Measurements from ENCODE around the gene GJA1. TPM values are rescaled to one million over a fixed set of nuclear protein-coding genes. Genes with fewer than 3 reads are reported as not detected.
"Not testable (repeated sequence)": the region's sequence is repeated elsewhere in the genome, so short reads cannot be mapped to it uniquely, and the experiment has no call there.

Gene GJA1
- total RNA-seq = 10 to 100 TPM; 95.6 to 97.2 TPM

DNA sequence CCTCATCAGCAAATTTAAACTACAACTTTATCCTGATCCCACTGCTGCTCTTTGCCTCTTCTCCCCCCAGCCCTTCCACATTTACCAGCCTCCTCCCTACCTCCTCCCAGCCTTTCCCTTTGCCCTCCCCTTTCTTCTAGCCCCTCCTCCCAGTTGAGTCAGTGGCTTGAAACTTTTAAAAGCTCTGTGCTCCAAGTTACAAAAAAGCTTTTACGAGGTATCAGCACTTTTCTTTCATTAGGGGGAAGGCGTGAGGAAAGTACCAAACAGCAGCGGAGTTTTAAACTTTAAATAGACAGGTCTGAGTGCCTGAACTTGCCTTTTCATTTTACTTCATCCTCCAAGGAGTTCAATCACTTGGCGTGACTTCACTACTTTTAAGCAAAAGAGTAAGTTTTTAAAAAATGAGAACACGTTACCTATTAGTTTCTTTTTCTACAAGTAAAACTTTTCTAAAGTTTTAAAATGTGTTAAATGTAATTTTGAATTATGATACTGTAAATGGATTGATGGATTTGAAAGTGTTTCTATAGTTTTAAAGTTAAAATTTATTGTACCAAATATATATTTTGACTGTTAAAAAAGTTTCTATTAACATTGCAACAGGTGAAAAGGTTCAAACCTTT lies at the start of gene GJA1:
Gene GJA1 (plus strand): TSS at position 203 of the 626 bp plus-strand sequence. CDS start 11,202 bp downstream, outside the sequence.
- Histone ChIP-seq H3K27me3 (replicated peaks; ENCODE audit: insufficient read depth) (no peaks in the 10 kb centered on the region), H3K36me3 (no peaks in the 10 kb centered on the region), H3K9me3 (no peaks in the 10 kb centered on the region), H3K4me1 (replicated peaks) (no peaks in the 10 kb centered on the region), H3K27ac (peak within 1 kb of the TSS; percentile 79 to 80), H3K4me3 (peak within 1 kb of the TSS; percentile 42 to 47)
- DNase-seq (ENCODE audit: low spot score) = peak; percentile 66
- 8% methylated on average over 5 of the region's 5 CpGs for WGBS
- intact Hi-C loops (cut with DNase I) = loop anchor here (5.0 to 10.0 kb wide), 4 partner anchors 62 to 347 kb away; no protein-coding TSS in a partner anchor
- TF ChIP-seq POLR2AphosphoS5 (IDR thresholded peaks at IDR 0.05) = peak; percentile 96
- TF ChIP-seq, protein P1, sequence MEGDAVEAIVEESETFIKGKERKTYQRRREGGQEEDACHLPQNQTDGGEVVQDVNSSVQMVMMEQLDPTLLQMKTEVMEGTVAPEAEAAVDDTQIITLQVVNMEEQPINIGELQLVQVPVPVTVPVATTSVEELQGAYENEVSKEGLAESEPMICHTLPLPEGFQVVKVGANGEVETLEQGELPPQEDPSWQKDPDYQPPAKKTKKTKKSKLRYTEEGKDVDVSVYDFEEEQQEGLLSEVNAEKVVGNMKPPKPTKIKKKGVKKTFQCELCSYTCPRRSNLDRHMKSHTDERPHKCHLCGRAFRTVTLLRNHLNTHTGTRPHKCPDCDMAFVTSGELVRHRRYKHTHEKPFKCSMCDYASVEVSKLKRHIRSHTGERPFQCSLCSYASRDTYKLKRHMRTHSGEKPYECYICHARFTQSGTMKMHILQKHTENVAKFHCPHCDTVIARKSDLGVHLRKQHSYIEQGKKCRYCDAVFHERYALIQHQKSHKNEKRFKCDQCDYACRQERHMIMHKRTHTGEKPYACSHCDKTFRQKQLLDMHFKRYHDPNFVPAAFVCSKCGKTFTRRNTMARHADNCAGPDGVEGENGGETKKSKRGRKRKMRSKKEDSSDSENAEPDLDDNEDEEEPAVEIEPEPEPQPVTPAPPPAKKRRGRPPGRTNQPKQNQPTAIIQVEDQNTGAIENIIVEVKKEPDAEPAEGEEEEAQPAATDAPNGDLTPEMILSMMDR (IDR thresholded peaks at IDR 0.05) = peak in 1 of 4 experiments; percentile 6
- peak; percentile 76 for TF ChIP-seq POLR2A (IDR thresholded peaks at IDR 0.05)

DNA sequence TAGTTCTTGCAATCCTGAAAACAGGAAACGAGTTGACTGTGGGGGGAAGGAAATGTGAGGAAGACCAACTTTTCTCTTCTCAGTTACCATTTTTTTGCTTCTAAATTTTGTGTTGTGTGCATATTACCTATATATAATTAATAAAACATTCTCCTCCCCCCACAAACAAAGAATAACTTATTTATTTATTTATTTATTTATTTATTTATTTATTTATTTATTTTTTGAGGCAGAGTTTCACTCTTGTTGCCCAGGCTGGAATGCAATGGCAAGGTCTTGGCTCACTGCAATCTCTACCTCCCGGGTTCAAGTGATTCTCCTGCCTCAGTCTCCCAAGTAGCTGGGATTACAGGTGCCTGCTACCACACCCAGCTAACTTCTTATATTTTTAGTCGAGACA lies 48.9 kb upstream of the GJA1 start:
- intact Hi-C loops (cut with DNase I); DNase-seq (ENCODE audit: low spot score); H3K4me3 ChIP-seq; H3K9me3 ChIP-seq; H3K27ac ChIP-seq; H3K36me3 ChIP-seq; H3K27me3 ChIP-seq (replicated peaks; ENCODE audit: insufficient read depth); H3K4me1 ChIP-seq (replicated peaks): not testable (repeated sequence)
- WGBS = 95% methylated on average over 3 of the region's 3 CpGs

- intact Hi-C loops (cut with DNase I) = no loop called here
- H3K4me1 ChIP-seq (replicated peaks) = no peaks in the 10 kb centered on the region
- no peaks in the 10 kb centered on the region for H3K36me3 ChIP-seq
- WGBS = 83% methylated on average over 3 of the region's 3 CpGs
- no peak for DNase-seq (ENCODE audit: low spot score)
- no peaks in the 10 kb centered on the region for H3K9me3 ChIP-seq
- H3K4me3 ChIP-seq = no peak overlapping the region
- TF ChIP-seq POLR2AphosphoS5 (IDR thresholded peaks at IDR 0.05) (no peak), POLR2A (IDR thresholded peaks at IDR 0.05) (no peak)
- TF ChIP-seq, protein P1 (IDR thresholded peaks at IDR 0.05) = no peak
- H3K27ac ChIP-seq = no peak overlapping the region
- no peaks in the 10 kb centered on the region for H3K27me3 ChIP-seq (replicated peaks; ENCODE audit: insufficient read depth)
Observed at GRCh38 chr6:121389419-121389818, 46.0 kb upstream of the GJA1 start.

GRCh38 chr6:121393731-121394505 lies 41.5 kb upstream of the GJA1 start:
- H3K36me3 ChIP-seq = no peaks in the 10 kb centered on the region
- no peaks in the 10 kb centered on the region for H3K4me1 ChIP-seq (replicated peaks)
- no peaks in the 10 kb centered on the region for H3K27me3 ChIP-seq (replicated peaks; ENCODE audit: insufficient read depth)
- TF ChIP-seq POLR2AphosphoS5 (IDR thresholded peaks at IDR 0.05) = no peak
- TF ChIP-seq POLR2A (IDR thresholded peaks at IDR 0.05) = no peak
- TF ChIP-seq, protein P1 (IDR thresholded peaks at IDR 0.05) = no peak
- no peaks in the 10 kb centered on the region for H3K9me3 ChIP-seq
- intact Hi-C loops (cut with DNase I) = no loop called here
- no peak overlapping the region for H3K27ac ChIP-seq
- H3K4me3 ChIP-seq = no peak overlapping the region
- DNase-seq (ENCODE audit: low spot score) = no peak
- WGBS = 54% methylated on average over 1 of the region's 1 CpG

DNA sequence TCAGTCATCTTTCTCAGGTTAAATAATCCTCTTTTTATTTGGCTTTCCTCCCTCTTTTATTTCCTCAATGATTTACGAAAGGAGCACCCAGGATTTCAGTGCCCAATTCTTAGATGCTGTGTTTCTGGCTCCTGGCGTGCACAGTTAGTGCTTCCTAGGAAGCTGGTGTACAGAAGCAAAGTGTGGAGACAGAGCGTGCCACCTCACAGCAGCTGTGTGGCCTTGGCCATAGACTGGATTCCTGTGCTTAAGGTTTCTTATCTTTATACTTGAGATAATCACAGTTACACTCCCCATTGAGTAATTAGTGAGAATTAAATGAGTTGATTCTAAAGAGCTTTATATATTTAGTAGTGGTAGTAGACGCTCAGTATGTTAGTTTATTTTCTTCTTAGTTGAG lies 39.7 kb upstream of the GJA1 start:
- TF ChIP-seq, protein P1 (IDR thresholded peaks at IDR 0.05) = no peak
- TF ChIP-seq POLR2AphosphoS5 (IDR thresholded peaks at IDR 0.05) = no peak
- TF ChIP-seq POLR2A (IDR thresholded peaks at IDR 0.05) = no peak
- H3K36me3 ChIP-seq = no peaks in the 10 kb centered on the region
- no peaks in the 10 kb centered on the region for H3K27me3 ChIP-seq (replicated peaks; ENCODE audit: insufficient read depth)
- 77% methylated on average over 4 of the region's 4 CpGs for WGBS
- no peaks in the 10 kb centered on the region for H3K9me3 ChIP-seq
- no peaks in the 10 kb centered on the region for H3K4me1 ChIP-seq (replicated peaks)
- intact Hi-C loops (cut with DNase I) = no loop called here
- H3K4me3 ChIP-seq = no peak overlapping the region
- DNase-seq (ENCODE audit: low spot score) = no peak
- H3K27ac ChIP-seq = no peak overlapping the region

GRCh38 chr6:121397188-121397587 lies 38.3 kb upstream of the GJA1 start:
- H3K36me3 ChIP-seq; intact Hi-C loops (cut with DNase I); DNase-seq (ENCODE audit: low spot score); H3K27ac ChIP-seq; H3K9me3 ChIP-seq; H3K4me1 ChIP-seq (replicated peaks); H3K27me3 ChIP-seq (replicated peaks; ENCODE audit: insufficient read depth); H3K4me3 ChIP-seq: not testable (repeated sequence)
- whole genome bisulfite sequencing = 92% methylated on average over 6 of the region's 6 CpGs

Data from prostate gland (tissue), 2 donors.